HG03520 (cell line): ENCODE results near the gene AKR1C3.
"Not testable (repeated sequence)": the region's sequence is repeated elsewhere in the genome, so short reads cannot be mapped to it uniquely, and the experiment has no call there.

Experiments used
- ATAC-seq: cut with Tn5 transposase; IDR thresholded peaks from one replicate; pipeline ENCODE4 v1.9.1; 2021; ENCODE audit warnings: mild to moderate bottlenecking, moderate library complexity; ENCODE audit not compliant: unreplicated experiment

AKR1C3 gene

GRCh38 chr10:5136468-5137087 lies 42.4 kb downstream of the AKR1C3 start:
- ATAC-seq: no peak

- ATAC-seq: not testable (repeated sequence)
Observed at GRCh38 chr10:5137699-5138098, 43.5 kb downstream of the AKR1C3 start.

GRCh38 chr10:5142199-5142598 lies 48.0 kb downstream of the AKR1C3 start:
- ATAC-seq: no peak

GRCh38 chr10:5143137-5143536 lies 48.9 kb downstream of the AKR1C3 start:
- no peak for ATAC-seq

GRCh38 chr10:5146920-5147254 lies 52.7 kb downstream of the AKR1C3 start:
- ATAC-seq: no peak

- ATAC-seq: no peak
Observed at GRCh38 chr10:5147255-5147980, 53.2 kb downstream of the AKR1C3 start.

- ATAC-seq: no peak
Observed at GRCh38 chr10:5147981-5148677, 53.9 kb downstream of the AKR1C3 start.

GRCh38 chr10:5148678-5149032 lies 54.4 kb downstream of the AKR1C3 start:
- ATAC-seq: no peak

GRCh38 chr10:5151076-5151475 lies 56.9 kb downstream of the AKR1C3 start:
- no peak for ATAC-seq

GRCh38 chr10:5155951-5156350 lies 61.7 kb downstream of the AKR1C3 start:
- no peak for ATAC-seq
